HG03025 (cell line): ENCODE results near the gene COA6.
A peak's percentile ranks its signal among the peaks of the same experiment; 100 is the strongest.
"Not testable (repeated sequence)": the region's sequence is repeated elsewhere in the genome, so short reads cannot be mapped to it uniquely, and the experiment has no call there.

Experiments
- ATAC-seq: cut with Tn5 transposase; IDR thresholded peaks from one replicate; pipeline ENCODE4 v1.9.1; 2021; ENCODE audit warnings: mild to moderate bottlenecking, moderate library complexity; ENCODE audit not compliant: unreplicated experiment, low FRiP score

COA6 gene

DNA sequence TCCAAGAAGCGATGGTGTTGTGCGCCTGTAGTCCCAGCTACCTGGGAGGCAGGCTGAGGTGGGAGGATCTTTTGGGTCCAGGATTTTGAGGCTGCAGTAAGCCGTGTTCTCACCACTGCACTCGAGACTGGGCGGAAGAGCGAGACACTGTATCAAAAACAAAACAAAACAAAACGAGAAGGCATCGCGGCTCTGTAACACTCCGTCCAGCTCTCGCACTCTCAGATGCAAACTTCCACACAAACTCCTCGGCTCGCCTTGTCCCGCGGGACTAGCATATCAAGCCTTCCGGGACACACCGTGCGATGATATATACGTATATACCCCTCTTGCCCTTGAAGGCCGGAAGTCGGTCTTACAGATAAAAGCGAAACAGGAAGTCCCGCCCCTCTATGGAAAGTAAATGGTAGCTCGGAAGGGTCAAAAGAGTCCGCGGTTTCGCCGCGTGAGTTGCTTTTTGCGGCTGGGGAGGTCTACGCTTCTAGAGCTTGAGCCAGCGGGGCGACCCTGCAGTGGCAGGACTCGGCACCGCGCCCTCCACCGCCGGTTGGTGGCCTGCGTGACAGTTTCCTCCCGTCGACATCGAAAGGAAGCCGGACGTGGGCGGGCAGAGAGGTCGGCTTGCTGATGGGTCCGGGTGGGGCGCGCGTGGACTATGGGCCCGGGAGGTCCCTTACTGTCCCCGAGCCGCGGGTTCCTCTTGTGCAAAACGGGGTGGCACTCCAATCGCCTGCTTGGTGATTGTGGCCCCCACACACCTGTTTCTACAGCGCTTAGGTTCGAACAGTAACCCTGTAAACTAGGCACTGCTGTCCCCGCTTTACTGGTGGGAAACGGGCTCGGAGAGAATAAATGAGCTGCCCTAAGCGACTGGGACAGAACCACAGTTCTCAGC is at the start of gene COA6:
TSS of gene COA6 (plus strand) at position 393 of the 895 bp plus-strand sequence. CDS start at position 404, 11 bp downstream.
- ATAC-seq: peak; percentile 96

DNA sequence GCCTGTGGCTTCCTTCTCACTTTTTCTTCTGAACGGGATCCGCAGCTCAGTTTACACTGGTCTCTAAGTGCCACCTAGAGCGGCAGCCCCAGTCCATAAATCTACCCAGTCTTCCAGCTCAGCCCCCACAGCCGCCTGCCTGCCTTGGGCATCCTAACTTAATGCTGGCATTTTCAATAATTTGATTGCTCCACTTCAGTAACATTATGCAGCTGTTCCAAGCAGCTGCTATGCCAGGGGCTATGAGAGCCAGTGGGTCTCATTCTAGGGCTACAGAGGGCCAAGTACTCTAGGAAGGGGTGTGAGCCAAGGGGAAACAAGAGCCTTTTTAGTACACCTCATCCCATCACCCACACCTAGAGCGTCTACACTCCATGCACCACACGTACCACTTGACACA is 48.4 kb upstream of the COA6 start:
- no peak for ATAC-seq

GRCh38 chr1:234325878-234326496 is 47.3 kb upstream of the COA6 start:
- ATAC-seq: peak; percentile 53

DNA sequence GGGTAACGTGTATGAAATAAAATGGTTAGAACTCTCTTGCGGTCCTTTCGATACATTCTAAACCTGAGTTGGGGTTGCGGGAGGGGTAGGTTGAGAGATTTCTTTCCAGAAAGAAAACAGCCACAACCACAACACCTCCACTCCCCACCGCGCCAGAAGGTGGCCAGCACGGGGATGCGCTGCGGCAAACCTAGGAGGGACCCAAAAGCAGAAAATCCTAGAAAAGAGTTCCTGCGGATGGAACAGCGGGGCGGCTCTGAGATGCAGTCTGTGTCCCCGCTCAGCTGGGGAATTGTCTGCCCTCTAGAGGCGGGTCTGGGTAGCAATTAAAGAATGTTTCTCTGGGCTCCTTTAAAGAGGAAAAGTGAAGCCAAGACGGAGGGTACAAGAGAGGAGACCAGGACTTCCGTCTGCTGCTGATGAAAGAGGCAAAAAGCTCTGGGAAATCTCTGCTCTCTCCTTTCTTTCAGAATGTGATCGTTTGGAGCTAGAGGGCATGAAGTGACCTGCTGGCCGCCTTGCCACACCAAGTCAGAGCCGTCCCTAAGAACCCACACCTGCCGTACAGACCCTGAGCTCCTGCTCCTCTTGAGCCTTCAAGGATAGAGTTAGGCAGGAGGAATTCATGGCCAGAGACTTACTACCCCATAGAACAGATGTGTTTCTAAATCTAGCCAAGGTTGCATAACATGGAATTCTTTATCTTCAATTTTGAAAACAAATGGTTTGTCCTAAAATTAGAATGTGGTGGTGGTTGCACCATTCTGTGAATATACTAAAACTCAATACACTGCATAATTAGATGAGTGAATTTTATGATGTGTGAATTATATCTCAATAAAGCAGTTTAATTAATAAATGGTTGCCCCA is 46.5 kb upstream of the COA6 start:
- peak; percentile 73 for ATAC-seq

DNA sequence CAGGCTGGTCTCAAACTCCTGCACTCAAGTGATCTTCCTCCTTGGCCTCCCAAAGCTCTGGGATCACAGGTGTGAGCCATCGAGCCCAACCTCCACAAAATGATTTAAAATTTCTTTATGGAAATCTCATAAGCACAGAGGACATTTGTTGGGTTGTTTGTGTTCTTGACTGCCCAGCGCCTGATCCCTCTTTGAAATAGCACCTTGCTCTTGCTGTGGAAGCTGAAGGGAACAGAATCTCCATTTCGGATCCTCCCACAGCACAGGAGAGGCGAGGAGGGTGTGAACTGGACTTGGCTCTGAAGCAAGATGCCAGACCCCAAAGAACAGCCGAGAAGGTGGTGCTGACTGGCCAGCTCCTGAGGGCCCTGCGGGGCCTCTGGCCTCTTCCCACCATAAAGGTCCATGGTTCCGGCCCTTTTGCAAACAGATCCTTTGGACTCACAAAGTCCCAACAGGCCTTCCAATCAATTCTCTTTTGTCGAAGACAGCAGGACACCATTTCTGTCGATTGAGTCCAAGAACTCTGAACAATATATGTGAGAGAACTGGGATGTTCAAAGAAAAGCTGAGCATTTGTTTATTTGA is 45.6 kb upstream of the COA6 start:
- no peak for ATAC-seq

DNA sequence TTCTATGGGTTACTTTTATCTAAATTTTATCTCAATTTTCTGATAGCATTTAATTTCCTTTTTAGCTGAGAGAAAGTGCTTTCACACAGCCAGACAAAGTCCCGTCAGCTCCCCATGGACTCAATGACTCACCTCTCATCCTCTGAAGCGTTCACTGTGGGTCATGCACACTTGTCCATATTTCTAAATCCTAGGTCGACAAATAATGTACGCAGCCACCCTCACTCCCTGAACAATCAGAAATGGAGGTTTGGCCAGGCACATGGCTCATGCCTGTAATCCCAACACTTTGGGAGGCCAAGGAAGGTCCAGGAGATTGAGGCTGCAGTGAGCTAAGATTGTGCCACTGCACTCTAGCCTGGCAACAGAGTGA is 42.4 kb upstream of the COA6 start:
- ATAC-seq: no peak

DNA sequence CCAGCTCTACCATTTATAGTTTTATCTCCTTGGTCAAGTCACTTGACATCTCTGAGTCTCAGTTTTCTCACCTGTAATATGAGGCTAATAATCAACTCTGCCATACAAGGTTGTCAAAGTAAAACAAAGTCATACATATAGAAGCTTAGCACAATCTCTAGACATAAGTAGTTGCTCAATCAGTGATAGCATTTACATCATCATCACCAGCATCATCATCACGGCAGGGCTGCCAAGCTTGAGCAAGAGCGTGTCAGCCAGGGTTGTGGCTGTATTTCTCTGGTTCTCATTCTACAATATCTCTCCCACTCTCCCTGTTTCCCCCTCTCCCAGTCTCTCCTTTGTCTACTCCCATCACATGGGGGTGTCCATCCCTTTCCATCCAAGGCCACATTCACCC is 41.7 kb upstream of the COA6 start:
- no peak for ATAC-seq

GRCh38 chr1:234336359-234336758 is 36.9 kb upstream of the COA6 start:
- ATAC-seq: no peak

- no peak for ATAC-seq
Observed at GRCh38 chr1:234337233-234337632, 36.0 kb upstream of the COA6 start.

- no peak for ATAC-seq
Observed at GRCh38 chr1:234340528-234340927, 32.7 kb upstream of the COA6 start.

DNA sequence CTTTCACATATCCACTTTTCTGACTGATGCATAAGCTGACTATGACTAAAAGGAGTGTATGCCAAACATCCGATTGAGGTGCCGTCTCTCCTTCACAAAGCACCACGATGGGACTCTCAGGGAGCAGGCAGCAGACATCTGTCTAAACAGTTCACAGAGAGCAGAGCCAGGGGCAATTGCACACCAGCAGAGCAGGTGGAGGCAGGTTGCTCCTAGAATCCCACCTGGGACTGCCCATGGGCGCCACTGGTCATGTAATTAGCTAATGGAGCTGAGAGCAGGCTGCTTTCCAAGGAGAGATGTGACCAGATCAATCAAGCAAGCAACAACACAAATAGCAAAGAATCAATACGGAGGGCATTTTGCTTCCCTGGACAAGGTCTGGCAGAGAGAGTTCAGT is 30.5 kb upstream of the COA6 start:
- no peak for ATAC-seq

DNA sequence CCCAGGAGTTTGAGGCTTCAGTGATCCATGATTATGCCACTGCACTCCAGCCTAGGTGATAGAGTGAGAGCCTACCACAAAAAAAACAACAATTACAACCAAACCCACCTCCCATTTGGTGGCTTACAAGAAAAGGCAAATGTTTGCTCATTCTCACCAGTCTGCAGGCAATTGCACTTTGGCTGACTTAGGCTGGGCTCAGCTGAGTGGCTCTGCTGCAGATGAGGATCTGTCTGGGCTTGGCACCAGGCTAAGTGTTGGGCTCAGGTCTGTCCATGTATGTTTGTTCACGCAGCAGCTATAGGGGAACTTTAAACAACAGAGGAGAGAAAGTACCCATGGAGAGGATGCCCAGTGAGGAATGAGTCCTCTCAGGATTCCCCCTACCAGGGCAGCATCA is 28.0 kb upstream of the COA6 start:
- no peak for ATAC-seq

GRCh38 chr1:234348964-234349363 is 24.3 kb upstream of the COA6 start:
- no peak for ATAC-seq

DNA sequence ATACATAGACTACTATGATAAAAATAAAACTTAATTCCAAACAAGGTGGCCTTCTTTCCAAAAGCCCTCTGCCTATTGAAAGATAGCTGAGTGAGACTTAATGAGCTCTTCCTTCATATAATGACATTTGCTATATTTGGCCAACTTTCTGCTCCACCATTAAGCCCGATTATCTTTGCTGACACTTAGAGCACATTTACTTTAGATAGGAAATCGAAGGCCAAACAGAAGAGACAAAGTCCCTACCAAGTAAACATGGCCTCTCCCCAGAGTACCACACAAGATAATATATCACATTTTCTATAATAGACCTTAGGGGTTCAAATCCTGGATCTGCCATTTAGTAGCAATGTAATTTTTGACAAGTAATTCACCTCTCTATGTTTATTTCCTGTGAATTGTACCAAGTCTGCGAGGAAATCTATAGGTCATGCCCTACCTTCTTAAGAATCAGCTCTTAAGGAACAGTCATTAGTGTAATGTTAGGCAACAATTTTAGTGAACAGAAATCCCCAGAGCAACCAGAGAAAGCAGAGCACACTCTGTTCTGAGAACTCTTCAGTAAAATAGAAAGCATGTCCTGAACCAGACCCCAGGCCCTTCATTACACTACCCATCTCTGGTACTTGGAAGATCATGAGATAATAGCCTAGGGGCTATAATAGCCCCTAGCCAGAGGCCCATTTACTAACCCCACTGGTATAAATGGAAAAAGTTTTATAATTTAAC is 17.3 kb upstream of the COA6 start:
- no peak for ATAC-seq

- ATAC-seq: not testable (repeated sequence)
Observed at GRCh38 chr1:234356615-234357269, 16.5 kb upstream of the COA6 start.

DNA sequence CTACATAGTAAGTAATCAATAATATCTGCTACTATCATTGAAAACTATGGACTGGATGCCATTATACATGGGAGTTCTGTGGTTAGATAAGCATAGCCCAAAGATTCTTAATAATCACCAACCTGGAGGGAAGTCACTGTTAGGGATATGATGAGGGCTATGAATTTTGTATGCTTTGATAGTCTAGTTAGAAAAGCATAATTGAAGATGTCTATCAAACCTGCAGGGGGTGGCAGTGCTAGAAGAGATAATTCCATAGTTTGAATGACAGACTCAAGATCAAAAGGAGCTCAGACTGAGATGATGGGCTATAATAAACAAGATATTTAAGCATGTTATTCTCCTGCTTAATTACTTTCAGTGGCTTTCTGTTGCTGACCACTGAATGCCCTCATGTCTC is 15.4 kb upstream of the COA6 start:
- no peak for ATAC-seq

DNA sequence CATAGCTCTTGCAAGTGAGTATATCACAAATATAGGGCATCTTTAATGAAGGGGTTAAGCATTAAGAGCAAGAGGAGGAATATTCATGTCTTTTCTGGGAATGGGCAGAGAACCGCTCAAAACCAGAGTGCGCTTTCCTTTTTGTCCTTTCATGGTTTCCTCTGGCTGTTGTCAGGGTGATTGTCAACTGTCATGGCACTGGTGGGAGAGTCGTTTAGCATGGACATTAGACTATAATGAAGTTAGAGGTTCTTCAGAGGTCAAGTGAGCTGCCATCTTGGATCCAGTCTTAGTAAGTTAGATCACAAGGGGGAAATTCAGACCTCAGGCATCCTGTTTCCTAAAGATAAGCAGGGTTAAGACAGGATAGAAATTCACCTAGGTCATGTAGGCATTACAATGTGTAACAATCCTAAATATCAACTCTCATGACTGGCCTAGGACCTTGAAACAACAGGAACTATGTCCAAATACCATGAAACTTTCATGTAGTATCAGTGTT is 12.1 kb upstream of the COA6 start:
- ATAC-seq: no peak

DNA sequence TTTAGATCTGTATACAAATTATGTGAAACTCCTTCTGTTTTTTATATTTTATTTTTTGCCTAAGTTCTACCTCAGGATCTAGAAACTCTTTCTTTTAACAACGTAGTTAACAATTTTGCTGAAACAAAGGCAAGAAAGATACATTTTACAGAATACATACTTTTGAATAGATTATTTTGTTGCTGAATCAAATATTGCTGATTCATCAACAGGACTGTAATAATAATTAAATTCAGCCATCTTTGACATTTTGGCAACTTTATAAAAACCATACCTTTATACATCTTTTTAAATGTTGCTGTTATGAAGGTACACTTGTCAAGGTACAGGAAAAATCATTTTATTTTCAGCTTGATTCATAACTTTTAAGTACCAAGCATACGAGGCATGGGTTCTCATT is 10.7 kb upstream of the COA6 start:
- ATAC-seq: no peak

- ATAC-seq: no peak
Observed at GRCh38 chr1:234368320-234369032, 4.8 kb upstream of the COA6 start.
